Transverse colon (tissue), 4 donors: Measurements from ENCODE around the gene ITGA6.

Source experiments
- CTCF ChIP-seq, 5 experiments: fragments of 200-600 bp in 3 of 5; fragments of 450-650 bp in 2 of 5; sonication (generic) in 3 of 5; IDR thresholded peaks; 1 replicate in 2 of 5; 2 replicates in 3 of 5; pipeline ENCODE4 v1.5.1; 2016 to 2017; ENCODE audit warnings: antibody characterized with exemption in 5 of 5, inconsistent platforms in 3 of 5, mild to moderate bottlenecking in 2 of 5, moderate library complexity in 1 of 5
- EP300 ChIP-seq: sonication (generic); formaldehyde crosslinking; IDR thresholded peaks from one replicate; pipeline ENCODE4 v1.6.1; 2017; ENCODE audit warnings: antibody characterized with exemption, low read depth
- POLR2A ChIP-seq: fragments of 450-650 bp; IDR thresholded peaks from one replicate; pipeline ENCODE4 v1.6.1; 2016; ENCODE audit warnings: antibody characterized with exemption, mild to moderate bottlenecking, moderate library complexity
- POLR2AphosphoS5 ChIP-seq, 3 donors: sonication (generic); formaldehyde crosslinking; IDR thresholded peaks; one replicate each; pipeline ENCODE4 v1.6.1; 2016; ENCODE audit warnings: antibody characterized with exemption in 3 of 3

GRCh38 chr2:172434821-172435605 lies 7.6 kb downstream of the ITGA6 start:
- TF ChIP-seq CTCF (IDR thresholded peaks at IDR 0.05): no peak
- no peak for TF ChIP-seq EP300
- TF ChIP-seq POLR2AphosphoS5 (IDR thresholded peaks at IDR 0.05): peak in 1 of 3 donors; percentile 35
- no peak for TF ChIP-seq POLR2A
